Prostate gland (tissue), 2 donors: ENCODE results near the gene PSMD6.

ENCODE experiments used
- CTCF ChIP-seq, 4 experiments: fragments of 200-600 bp in 2 of 4; fragments of 450-650 bp in 2 of 4; sonication (generic) in 2 of 4; IDR thresholded peaks; 1 replicate in 3 of 4; 2 replicates in 1 of 4; pipeline ENCODE4 v1.5.1; 2016 to 2019; ENCODE audit warnings: antibody characterized with exemption in 4 of 4, mild to moderate bottlenecking in 2 of 4, moderate library complexity in 2 of 4
- POLR2AphosphoS5 ChIP-seq: sonication (generic); formaldehyde crosslinking; IDR thresholded peaks from one replicate; pipeline ENCODE4 v1.6.1; 2017; ENCODE audit warnings: antibody characterized with exemption

- TF ChIP-seq CTCF (IDR thresholded peaks at IDR 0.05) = no peak
- TF ChIP-seq POLR2AphosphoS5 = no peak
Observed at GRCh38 chr3:63966871-63967270, 56.4 kb downstream of the PSMD6 start.
